GM18511 (cell line): ENCODE data around the gene TMEM52.

ENCODE experiments used
- ATAC-seq: cut with Tn5 transposase; IDR thresholded peaks from one replicate; pipeline ENCODE4 v1.9.1; 2021; ENCODE audit warnings: mild to moderate bottlenecking, moderate library complexity; ENCODE audit not compliant: unreplicated experiment

TMEM52 gene

DNA sequence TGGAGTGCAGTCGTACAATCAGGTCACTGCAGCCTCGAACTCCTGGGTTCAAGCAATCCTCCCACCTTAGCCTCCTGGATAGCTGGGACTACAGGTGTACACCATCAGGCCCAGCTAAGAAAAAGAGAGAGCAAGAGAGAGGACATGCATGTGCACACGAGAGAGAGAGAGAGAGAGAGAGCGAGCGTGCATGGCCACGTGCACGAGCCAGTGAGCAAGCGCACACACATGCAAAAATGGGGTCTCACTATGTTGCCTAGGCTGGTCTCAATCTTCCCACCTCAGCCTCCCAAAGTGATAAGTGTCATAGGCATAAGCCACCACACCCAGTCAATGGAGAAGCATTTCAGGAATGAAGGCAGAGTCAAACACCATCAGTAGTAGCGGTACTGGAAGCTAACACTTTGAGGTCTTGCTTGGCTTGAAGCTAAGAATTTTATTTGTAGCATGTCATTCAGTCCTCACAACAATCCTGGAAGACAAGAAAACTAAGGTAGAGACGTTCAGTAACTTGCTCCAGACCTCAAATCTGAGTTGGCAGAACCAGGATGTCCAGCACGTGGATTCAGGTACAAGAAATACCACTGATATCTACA is 42.6 kb downstream of the TMEM52 start:
- ATAC-seq, result no peak

GRCh38 chr1:1875932-1876331 is 43.1 kb downstream of the TMEM52 start:
- no peak for ATAC-seq

DNA sequence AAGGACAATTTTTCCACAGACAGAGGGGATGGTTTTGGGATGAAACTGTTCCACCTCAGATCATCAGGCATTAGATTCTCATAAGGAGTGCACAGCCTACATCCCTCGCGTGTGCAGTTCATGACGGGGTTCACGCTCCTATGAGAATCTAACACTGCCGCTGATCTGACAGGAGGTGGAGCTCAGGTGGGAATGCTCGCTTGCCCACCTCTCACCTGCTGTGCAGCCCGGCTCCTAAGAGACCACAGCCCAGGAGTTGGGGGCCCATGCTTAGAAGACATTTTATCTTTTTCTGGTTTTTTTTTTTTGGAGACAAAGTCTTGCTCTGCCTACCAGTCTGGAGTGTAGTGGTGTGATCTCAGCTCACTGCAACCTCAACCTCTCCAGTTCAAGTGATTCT is 44.2 kb downstream of the TMEM52 start:
- no peak for ATAC-seq

DNA sequence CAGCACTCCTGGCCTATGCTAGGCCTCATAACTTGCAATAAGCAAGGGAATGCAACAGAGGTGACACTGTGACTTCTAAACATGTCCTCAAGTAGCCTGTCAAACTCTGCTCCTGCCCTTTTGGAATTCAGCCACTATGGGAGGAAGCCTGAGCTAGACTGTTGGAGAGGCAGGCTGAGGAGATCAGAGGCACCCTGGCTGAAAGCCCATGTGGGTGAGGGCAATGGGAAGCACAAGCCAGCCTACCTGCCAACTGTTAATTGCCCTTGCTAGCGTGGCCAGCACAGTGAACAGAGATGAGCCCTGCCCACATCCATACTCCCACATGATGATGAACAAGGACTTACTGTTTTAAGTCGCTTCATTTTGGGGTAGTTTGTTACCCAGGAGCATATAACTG is 45.9 kb downstream of the TMEM52 start:
- ATAC-seq, result no peak

DNA sequence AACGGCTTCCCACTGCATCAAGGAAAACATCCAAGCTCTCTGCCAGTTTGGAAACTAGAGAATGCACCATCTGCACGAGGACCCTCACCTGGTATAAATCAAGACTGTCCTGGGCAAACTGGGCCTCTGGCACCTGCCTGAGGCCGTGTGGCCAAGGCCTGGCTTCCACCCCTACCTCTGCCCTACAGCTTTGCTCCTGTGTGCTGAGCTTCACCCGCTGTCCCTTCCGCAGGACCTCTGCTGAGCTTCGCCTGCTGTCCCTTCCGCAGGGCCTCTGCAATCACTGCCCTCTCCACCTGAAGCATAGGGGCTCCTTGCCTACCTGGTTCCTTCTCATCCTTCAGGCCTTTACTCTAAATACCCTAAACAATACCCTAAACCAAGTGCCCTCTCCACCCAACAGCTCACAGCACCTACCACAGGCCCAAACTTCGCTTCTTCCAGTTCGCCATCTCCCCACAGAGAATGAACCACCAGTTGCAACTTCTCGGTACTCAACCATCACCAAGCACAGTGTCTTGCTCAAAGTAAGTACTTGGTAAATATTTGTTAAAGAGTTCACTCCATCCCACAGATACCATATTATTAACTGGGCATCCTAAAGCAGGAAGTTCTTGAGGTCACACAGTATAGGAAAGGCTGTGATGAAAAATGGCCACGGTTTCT is 46.6 kb downstream of the TMEM52 start:
- ATAC-seq, result no peak

GRCh38 chr1:1869469-1869868 is 49.6 kb downstream of the TMEM52 start:
- ATAC-seq, result no peak
